SU-DHL-6 (cell line): Measurements from ENCODE around the gene WDR81.
"Not testable (repeated sequence)": the region's sequence is repeated elsewhere in the genome, so short reads cannot be mapped to it uniquely, and the experiment has no call there.

Source experiments
- EZH2phosphoT487 ChIP-seq: fragments of 200-600 bp; sonication (generic), shearing (Covaris generic); conservative IDR thresholded peaks from 2 replicates; pipeline ENCODE4 v1.6.1; 2018; ENCODE audit warnings: mild to moderate bottlenecking, antibody characterized with exemption, low read length, moderate library complexity, mixed read lengths
- TF ChIP-seq, protein P1 (sequence below): fragments of 200-600 bp; sonication (generic); IDR thresholded peaks from one replicate; pipeline ENCODE4 v1.5.1; 2017; ENCODE audit warnings: antibody characterized with exemption, mild to moderate bottlenecking, low read length, moderate library complexity; ENCODE audit not compliant: insufficient read depth, poor library complexity, severe bottlenecking

DNA sequence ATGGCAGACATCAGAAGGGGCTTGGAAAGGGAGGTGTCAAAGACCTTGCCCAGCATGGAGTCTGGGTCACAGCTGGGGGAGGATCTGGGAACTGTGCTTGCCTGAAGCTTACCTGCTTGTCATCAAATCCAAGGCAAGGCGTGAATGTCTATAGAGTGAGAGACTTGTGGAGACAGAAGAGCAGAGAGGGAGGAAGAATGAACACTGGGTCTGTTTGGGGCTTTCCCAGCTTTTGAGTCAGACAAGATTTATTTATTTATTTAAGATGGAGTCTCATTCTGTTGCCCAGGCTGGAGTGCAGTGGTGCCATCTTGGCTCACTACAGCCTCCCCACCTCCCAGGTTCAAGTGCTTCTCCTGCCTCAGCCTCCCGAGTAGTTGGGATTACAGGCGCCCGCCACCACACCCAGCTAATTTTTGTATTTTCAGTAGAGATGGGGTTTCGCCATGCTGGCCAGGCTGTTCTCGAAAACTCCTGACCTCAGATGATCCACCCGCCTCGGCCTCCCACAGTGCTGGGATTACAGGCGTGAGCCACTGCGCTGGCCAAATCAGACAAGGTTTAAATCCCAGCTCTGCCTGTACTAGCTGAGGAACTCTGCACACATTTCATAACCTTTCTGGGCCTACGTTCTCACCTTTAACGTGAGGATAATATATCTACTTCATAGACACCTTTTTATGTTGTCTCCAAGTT is 48.6 kb downstream of the WDR81 start:
- TF ChIP-seq, protein P1, sequence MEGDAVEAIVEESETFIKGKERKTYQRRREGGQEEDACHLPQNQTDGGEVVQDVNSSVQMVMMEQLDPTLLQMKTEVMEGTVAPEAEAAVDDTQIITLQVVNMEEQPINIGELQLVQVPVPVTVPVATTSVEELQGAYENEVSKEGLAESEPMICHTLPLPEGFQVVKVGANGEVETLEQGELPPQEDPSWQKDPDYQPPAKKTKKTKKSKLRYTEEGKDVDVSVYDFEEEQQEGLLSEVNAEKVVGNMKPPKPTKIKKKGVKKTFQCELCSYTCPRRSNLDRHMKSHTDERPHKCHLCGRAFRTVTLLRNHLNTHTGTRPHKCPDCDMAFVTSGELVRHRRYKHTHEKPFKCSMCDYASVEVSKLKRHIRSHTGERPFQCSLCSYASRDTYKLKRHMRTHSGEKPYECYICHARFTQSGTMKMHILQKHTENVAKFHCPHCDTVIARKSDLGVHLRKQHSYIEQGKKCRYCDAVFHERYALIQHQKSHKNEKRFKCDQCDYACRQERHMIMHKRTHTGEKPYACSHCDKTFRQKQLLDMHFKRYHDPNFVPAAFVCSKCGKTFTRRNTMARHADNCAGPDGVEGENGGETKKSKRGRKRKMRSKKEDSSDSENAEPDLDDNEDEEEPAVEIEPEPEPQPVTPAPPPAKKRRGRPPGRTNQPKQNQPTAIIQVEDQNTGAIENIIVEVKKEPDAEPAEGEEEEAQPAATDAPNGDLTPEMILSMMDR = not testable (repeated sequence)
- TF ChIP-seq EZH2phosphoT487 = not testable (repeated sequence)
